ENCODE results near the gene FADS2. TPM values are rescaled to one million over a fixed set of nuclear protein-coding genes. Genes with fewer than 3 reads are reported as not detected.

The FADS2 gene
- total and polyA plus RNA-seq, 10 of the 15 experiments (the other 5 are each of a cell fraction or from before 2014, with no cell fraction given): 3.3 to 313 (median 149) TPM

DNA sequence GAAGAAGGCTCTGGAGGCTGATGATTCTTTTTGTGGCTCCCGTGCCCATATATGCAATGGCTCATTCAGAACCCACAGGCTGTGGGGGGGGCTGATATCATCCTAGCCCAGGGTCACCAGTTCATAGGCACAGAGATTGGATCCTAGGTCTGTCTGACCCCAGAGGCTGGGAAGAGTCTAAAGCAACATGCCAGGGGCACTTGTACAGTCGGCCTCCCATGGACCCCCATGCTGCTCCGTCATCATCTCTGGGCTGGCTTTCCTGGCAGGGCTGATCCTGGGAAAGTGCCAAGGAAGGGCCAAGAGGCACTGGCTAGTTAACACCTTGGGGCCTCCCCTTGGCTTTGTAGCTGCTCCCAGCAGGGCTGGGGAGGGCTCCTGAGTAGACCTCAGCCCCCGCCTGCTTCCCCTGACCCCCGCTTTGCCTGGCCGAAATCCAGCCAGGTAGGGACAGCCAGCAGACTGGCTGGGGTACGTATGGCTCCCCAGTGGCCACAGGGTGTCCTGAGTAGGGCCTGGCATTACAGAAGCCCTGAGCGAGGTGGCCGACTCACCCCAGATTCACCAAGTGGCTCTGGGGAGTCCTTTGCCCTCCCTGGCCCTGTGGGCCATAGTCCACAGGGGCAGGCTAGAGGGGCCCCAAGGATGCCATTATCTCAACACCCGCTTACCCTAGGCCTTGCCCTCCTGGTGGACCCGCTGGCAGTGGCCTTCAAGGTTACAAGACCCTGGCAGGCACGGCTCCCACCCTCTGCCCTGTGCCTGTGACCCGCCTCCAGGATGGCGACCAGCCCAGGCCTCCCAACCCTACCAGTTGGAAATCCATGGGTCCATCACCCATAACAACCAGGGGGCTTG, 40.7 kb downstream of the FADS2 start:
- 71% methylated on average over 14 of the region's 14 CpGs for WGBS (ENCODE audit: insufficient coverage, insufficient replicate concordance, low lambda C conversion rate, missing lambda C conversion rate)
- Histone ChIP-seq H3K9me3 (replicated peaks; ENCODE audit: control insufficient read depth, insufficient read depth, low read length) (no peaks in the 10 kb centered on the region), H3K4me2 (ENCODE audit: control insufficient read depth, insufficient read depth) (no peak overlapping the region), H3K27ac (ENCODE audit: control insufficient read depth, insufficient read depth) (no peak overlapping the region), H3K36me3 (ENCODE audit: control insufficient read depth in 2 of 2, insufficient read depth in 2 of 2, low read length in 1 of 2) (peaks cover 0 to 7% of the 10 kb centered on the region in 2 experiments; a peak in 3 of 4 replicates), H3K4me1 (ENCODE audit: control insufficient read depth, insufficient read depth, low read length) (no peaks in the 10 kb centered on the region), H3K79me2 (ENCODE audit: control insufficient read depth, insufficient read depth, low read length) (no peaks in the 10 kb centered on the region), H2AFZ (ENCODE audit: control insufficient read depth, low read depth, low read length) (no peak overlapping the region), H3K4me3 (no peak overlapping the region), H3K9ac (ENCODE audit: control insufficient read depth, insufficient read depth, low read length) (no peak overlapping the region), H3K27me3 (replicated peaks in 1 of 2; ENCODE audit: control insufficient read depth in 2 of 2, insufficient read depth in 2 of 2, low read length in 1 of 2) (no peaks in the 10 kb centered on the region; a peak in 1 of 4 replicates), H4K20me1 (ENCODE audit: control insufficient read depth, insufficient read depth) (no peaks in the 10 kb centered on the region)
- ChIA-PET CTCF (interaction anchor here (0.7 to 5.3 kb wide), 3 partner anchors 29 to 213 kb away, joined by 3 to 49 read pairs (median 29); no protein-coding TSS in a partner anchor), POLR2A (no interaction called here), SMC1A (ENCODE audit: uncharacterized antibody, unreplicated experiment) (interaction anchor here (0.9 to 1.6 kb wide), 2 partner anchors 71 to 213 kb away, joined by 3 to 9 read pairs; no protein-coding TSS in a partner anchor), RAD21 (ENCODE audit: unreplicated experiment) (interaction anchor here (1.7 to 3.3 kb wide), 3 partner anchors 62 to 213 kb away, joined by 3 to 19 read pairs (median 17); no protein-coding TSS in a partner anchor)
- ATAC-seq: no peak
- intact Hi-C loops (cut with micrococcal nuclease; ENCODE audit: unreplicated experiment) (no loop called here), in situ Hi-C loops (cut with MboI) (no loop called here)
- no peak for DNase-seq (ENCODE audit: low read depth, low spot score)
- FAIRE-seq: no peak
- BruUV-seq (replicated peaks): no TSS peak
- TF ChIP-seq ZSCAN29 (IDR thresholded peaks at IDR 0.05) (no peak), RELB (IDR thresholded peaks at IDR 0.05; ENCODE audit: low read depth) (no peak), MTA3 (IDR thresholded peaks at IDR 0.05; ENCODE audit: borderline replicate concordance, low read length) (no peak), ZBTB33 (IDR thresholded peaks at IDR 0.05) (no peak), ZNF207 (IDR thresholded peaks at IDR 0.05; ENCODE audit: borderline replicate concordance) (no peak), SRF (IDR thresholded peaks at IDR 0.05; ENCODE audit: low read depth in 2 of 2, low read length in 2 of 2) (no peak), TCF7 (IDR thresholded peaks at IDR 0.05; ENCODE audit: borderline replicate concordance) (no peak), RAD51 (IDR thresholded peaks at IDR 0.05) (no peak), CREB1 (IDR thresholded peaks at IDR 0.05; ENCODE audit: low read depth) (no peak), CHD4 (IDR thresholded peaks at IDR 0.05) (no peak), HDAC6 (IDR thresholded peaks at IDR 0.05; ENCODE audit: unreplicated experiment) (no peak), USF2 (IDR thresholded peaks at IDR 0.05; ENCODE audit: borderline replicate concordance, low read depth, low read length) (no peak)
- TF ChIP-seq, protein P1, sequence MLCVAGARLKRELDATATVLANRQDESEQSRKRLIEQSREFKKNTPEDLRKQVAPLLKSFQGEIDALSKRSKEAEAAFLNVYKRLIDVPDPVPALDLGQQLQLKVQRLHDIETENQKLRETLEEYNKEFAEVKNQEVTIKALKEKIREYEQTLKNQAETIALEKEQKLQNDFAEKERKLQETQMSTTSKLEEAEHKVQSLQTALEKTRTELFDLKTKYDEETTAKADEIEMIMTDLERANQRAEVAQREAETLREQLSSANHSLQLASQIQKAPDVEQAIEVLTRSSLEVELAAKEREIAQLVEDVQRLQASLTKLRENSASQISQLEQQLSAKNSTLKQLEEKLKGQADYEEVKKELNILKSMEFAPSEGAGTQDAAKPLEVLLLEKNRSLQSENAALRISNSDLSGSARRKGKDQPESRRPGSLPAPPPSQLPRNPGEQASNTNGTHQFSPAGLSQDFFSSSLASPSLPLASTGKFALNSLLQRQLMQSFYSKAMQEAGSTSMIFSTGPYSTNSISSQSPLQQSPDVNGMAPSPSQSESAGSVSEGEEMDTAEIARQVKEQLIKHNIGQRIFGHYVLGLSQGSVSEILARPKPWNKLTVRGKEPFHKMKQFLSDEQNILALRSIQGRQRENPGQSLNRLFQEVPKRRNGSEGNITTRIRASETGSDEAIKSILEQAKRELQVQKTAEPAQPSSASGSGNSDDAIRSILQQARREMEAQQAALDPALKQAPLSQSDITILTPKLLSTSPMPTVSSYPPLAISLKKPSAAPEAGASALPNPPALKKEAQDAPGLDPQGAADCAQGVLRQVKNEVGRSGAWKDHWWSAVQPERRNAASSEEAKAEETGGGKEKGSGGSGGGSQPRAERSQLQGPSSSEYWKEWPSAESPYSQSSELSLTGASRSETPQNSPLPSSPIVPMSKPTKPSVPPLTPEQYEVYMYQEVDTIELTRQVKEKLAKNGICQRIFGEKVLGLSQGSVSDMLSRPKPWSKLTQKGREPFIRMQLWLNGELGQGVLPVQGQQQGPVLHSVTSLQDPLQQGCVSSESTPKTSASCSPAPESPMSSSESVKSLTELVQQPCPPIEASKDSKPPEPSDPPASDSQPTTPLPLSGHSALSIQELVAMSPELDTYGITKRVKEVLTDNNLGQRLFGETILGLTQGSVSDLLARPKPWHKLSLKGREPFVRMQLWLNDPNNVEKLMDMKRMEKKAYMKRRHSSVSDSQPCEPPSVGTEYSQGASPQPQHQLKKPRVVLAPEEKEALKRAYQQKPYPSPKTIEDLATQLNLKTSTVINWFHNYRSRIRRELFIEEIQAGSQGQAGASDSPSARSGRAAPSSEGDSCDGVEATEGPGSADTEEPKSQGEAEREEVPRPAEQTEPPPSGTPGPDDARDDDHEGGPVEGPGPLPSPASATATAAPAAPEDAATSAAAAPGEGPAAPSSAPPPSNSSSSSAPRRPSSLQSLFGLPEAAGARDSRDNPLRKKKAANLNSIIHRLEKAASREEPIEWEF (IDR thresholded peaks at IDR 0.05; ENCODE audit: insufficient replicate concordance, low read depth, low read length): no peak

All from GM12878 (cell line).